PFSK-1 (cell line): ENCODE data around the gene UBQLN3.

Experiments used
- POLR2AphosphoS5 ChIP-seq: IDR thresholded peaks from 2 replicates; pipeline ENCODE4 v1.6.1; 2012; ENCODE audit warnings: low read depth, mild to moderate bottlenecking, control low read depth, low read length, moderate library complexity
- REST ChIP-seq, 2 experiments: IDR thresholded peaks; 2 replicates each; pipeline versions ENCODE4 v1.6.1 to v1.8.0; 2011 to 2012; ENCODE audit warnings: low read depth in 2 of 2, low read length in 2 of 2, control low read depth in 1 of 2, inconsistent platforms in 1 of 2, mild to moderate bottlenecking in 1 of 2, moderate library complexity in 1 of 2; ENCODE audit not compliant: insufficient read depth in 1 of 2
- TAF1 ChIP-seq: IDR thresholded peaks from 2 replicates; pipeline ENCODE4 v1.6.1; 2012; ENCODE audit warnings: low read length, control low read depth, borderline replicate concordance; ENCODE audit not compliant: insufficient read depth

GRCh38 chr11:5476186-5476819, 33.5 kb downstream of the UBQLN3 start:
- TF ChIP-seq REST (IDR thresholded peaks at IDR 0.05; ENCODE audit: insufficient read depth in 1 of 2, low read depth in 2 of 2, low read length in 2 of 2) = no peak
- no peak for TF ChIP-seq TAF1
- no peak for TF ChIP-seq POLR2AphosphoS5
